MM.1S (cell line): Measurements from ENCODE around the gene VTI1B.
"Not testable (repeated sequence)": the region's sequence is repeated elsewhere in the genome, so short reads cannot be mapped to it uniquely, and the experiment has no call there.

ENCODE experiments used
- DNase-seq: peaks from one replicate; pipeline ENCODE4 v3.0.0-alpha.2; 2015
- H2AFZ ChIP-seq: fragments of 300-600 bp; sonication (generic); 2 replicates; pipeline ENCODE4 v1.6.0; 2016; ENCODE audit warnings: antibody characterized with exemption, low read length
- H3F3A ChIP-seq: fragments of 300-600 bp; sonication (generic); 2 replicates; pipeline ENCODE4 v1.6.1; 2016; ENCODE audit warnings: mild to moderate bottlenecking, antibody characterized with exemption, low read length, moderate library complexity, mixed read lengths; ENCODE audit not compliant: insufficient read depth
- H3K27ac ChIP-seq: fragments of 300-600 bp; sonication (generic); 2 replicates; pipeline ENCODE4 v1.5.1; 2016; ENCODE audit warnings: mild to moderate bottlenecking, low read length
- H3K27me3 ChIP-seq: fragments of 300-600 bp; sonication (generic); replicated peaks from 2 replicates; pipeline ENCODE4 v1.6.0; 2016; ENCODE audit warnings: low read length; ENCODE audit not compliant: insufficient read depth
- H3K36me3 ChIP-seq: fragments of 300-600 bp; sonication (generic); replicated peaks from 2 replicates; pipeline ENCODE4 v1.6.1; 2016; ENCODE audit warnings: mild to moderate bottlenecking, low read length, mixed read lengths; ENCODE audit not compliant: insufficient read depth
- H3K4me1 ChIP-seq: fragments of 300-600 bp; sonication (generic); 2 replicates; pipeline ENCODE4 v1.6.1; 2016; ENCODE audit warnings: low read length, mixed read lengths
- H3K4me2 ChIP-seq: fragments of 300-600 bp; sonication (generic); 2 replicates; pipeline ENCODE4 v1.6.0; 2016; ENCODE audit warnings: low read depth, low read length
- H3K4me3 ChIP-seq: fragments of 300-600 bp; sonication (generic); 2 replicates; pipeline ENCODE4 v1.5.1; 2016; ENCODE audit warnings: low read length, mixed read lengths
- H3K79me2 ChIP-seq: fragments of 300-600 bp; sonication (generic); 2 replicates; pipeline ENCODE4 v1.6.1; 2016; ENCODE audit warnings: mixed run types, low read length, mixed read lengths
- H3K9ac ChIP-seq: fragments of 300-600 bp; sonication (generic); 2 replicates; pipeline ENCODE4 v1.6.1; 2016; ENCODE audit warnings: low read length, mixed read lengths
- H3K9me2 ChIP-seq: fragments of 300-600 bp; sonication (generic); replicated peaks from 2 replicates; pipeline ENCODE4 v1.6.1; 2016; ENCODE audit warnings: mild to moderate bottlenecking, low read length, mixed read lengths; ENCODE audit not compliant: insufficient read depth
- H3K9me3 ChIP-seq: fragments of 300-600 bp; sonication (generic); replicated peaks from 2 replicates; pipeline ENCODE4 v1.6.1; 2016; ENCODE audit warnings: mild to moderate bottlenecking, low read length, mixed read lengths; ENCODE audit not compliant: insufficient read depth
- H4K20me1 ChIP-seq: fragments of 300-600 bp; sonication (generic); 2 replicates; pipeline ENCODE4 v1.6.1; 2016; ENCODE audit warnings: mild to moderate bottlenecking, low read length, moderate library complexity, mixed read lengths; ENCODE audit not compliant: insufficient read depth
- CTCF ChIP-seq: fragments of 300-600 bp; sonication (generic); IDR thresholded peaks from 2 replicates; pipeline ENCODE4 v1.5.1; 2016; ENCODE audit warnings: antibody characterized with exemption, low read length, mixed read lengths
- EZH2 ChIP-seq: fragments of 300-600 bp; sonication (generic); optimal IDR thresholded peaks from 2 replicates; pipeline ENCODE3; 2017; ENCODE audit warnings: low read depth, mild to moderate bottlenecking, antibody characterized with exemption, low read length, mixed read lengths
- EZH2phosphoT487 ChIP-seq: fragments of 300-600 bp; sonication (generic); IDR thresholded peaks from 2 replicates; pipeline ENCODE4 v1.6.1; 2018; ENCODE audit warnings: antibody characterized with exemption, low read length

The VTI1B gene

DNA sequence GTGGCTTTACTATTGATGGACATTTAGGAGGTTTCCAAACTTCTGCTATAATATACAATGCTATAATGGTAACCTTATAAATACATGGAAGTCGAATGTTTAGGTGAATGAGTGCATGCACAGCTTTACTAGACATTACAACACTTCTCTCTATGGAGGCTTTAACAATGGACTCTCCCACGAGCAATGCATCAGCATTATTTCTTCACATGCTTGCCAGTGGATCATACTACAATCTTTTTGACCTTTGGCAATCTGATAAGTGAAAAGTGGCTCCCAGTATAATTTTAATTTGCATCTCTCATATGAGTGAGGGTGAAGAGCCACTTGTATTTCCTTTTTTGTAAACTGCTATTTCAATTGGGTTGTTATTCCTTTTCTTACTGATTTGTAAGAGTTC is 45.4 kb upstream of the VTI1B start:
- peak overlapping the region; percentile 19; the same call in 1 of the 2 replicates for H3K4me2 ChIP-seq
- H3K4me3 ChIP-seq, result no peak overlapping the region
- no peaks in the 10 kb centered on the region for H3K9me3 ChIP-seq
- peak overlapping the region; percentile 26; the same call in 1 of the 2 replicates for H3K27ac ChIP-seq
- H3K9me2 ChIP-seq, result no peaks in the 10 kb centered on the region
- 0 out of 2 replicates have a peak, but pooled peaks cover 5% of the 10 kb centered on the region for H3F3A ChIP-seq
- peaks cover 10% of the 10 kb centered on the region for H3K4me1 ChIP-seq
- no peak overlapping the region for H2AFZ ChIP-seq
- no peak for TF ChIP-seq EZH2
- no peak for TF ChIP-seq CTCF
- no peak for TF ChIP-seq EZH2phosphoT487
- no peak for DNase-seq
- no peaks in the 10 kb centered on the region for H3K27me3 ChIP-seq
- no peaks in the 10 kb centered on the region for H3K36me3 ChIP-seq
- no peaks in the 10 kb centered on the region for H4K20me1 ChIP-seq
- no peak overlapping the region for H3K9ac ChIP-seq
- H3K79me2 ChIP-seq, result no peaks in the 10 kb centered on the region

- not testable (repeated sequence) for H3K4me1 ChIP-seq, H3K4me3 ChIP-seq, H3K4me2 ChIP-seq, H3K79me2 ChIP-seq, H3K9me3 ChIP-seq, H3K36me3 ChIP-seq, H3K27me3 ChIP-seq, H3K27ac ChIP-seq, H3K9ac ChIP-seq, H4K20me1 ChIP-seq, H3F3A ChIP-seq, H2AFZ ChIP-seq, DNase-seq, H3K9me2 ChIP-seq
These were observed 45.0 kb upstream of the VTI1B start for GRCh38 chr14:67719385-67719784.

- TF ChIP-seq EZH2 (no peak), EZH2phosphoT487 (no peak)
- H3F3A ChIP-seq, result 0 out of 2 replicates have a peak, but pooled peaks cover 5% of the 10 kb centered on the region
These were observed 43.8 kb upstream of the VTI1B start for GRCh38 chr14:67718265-67718664.

GRCh38 chr14:67717048-67717447 is 42.6 kb upstream of the VTI1B start:
- TF ChIP-seq EZH2 (no peak), CTCF (no peak), EZH2phosphoT487 (no peak)
- no peaks in the 10 kb centered on the region for H4K20me1 ChIP-seq
- no peak overlapping the region for H3K4me2 ChIP-seq
- no peak overlapping the region for H2AFZ ChIP-seq
- no peak overlapping the region for H3K27ac ChIP-seq
- H3K27me3 ChIP-seq, result no peaks in the 10 kb centered on the region
- no peaks in the 10 kb centered on the region for H3K9me2 ChIP-seq
- H3K9me3 ChIP-seq, result no peaks in the 10 kb centered on the region
- H3K4me1 ChIP-seq, result peaks cover 10% of the 10 kb centered on the region
- no peaks in the 10 kb centered on the region for H3K36me3 ChIP-seq
- H3K9ac ChIP-seq, result no peak overlapping the region
- no peaks in the 10 kb centered on the region for H3K79me2 ChIP-seq
- 0 out of 2 replicates have a peak, but pooled peaks cover 5% of the 10 kb centered on the region for H3F3A ChIP-seq
- DNase-seq, result no peak
- no peak overlapping the region for H3K4me3 ChIP-seq

More at GRCh38 chr14:67718265-67718664, 43.8 kb upstream of the VTI1B start:
- Histone ChIP-seq H3K79me2 (no peaks in the 10 kb centered on the region), H3K27ac (no peak overlapping the region), H3K36me3 (no peaks in the 10 kb centered on the region), H3K4me2 (no peak overlapping the region), H2AFZ (no peak overlapping the region), H3K9ac (no peak overlapping the region), H3K4me1 (peaks cover 10% of the 10 kb centered on the region), H3K9me3 (no peaks in the 10 kb centered on the region), H3K9me2 (no peaks in the 10 kb centered on the region), H4K20me1 (no peaks in the 10 kb centered on the region), H3K4me3 (no peak overlapping the region), H3K27me3 (no peaks in the 10 kb centered on the region)
- DNase-seq, result no peak
